Spleen (tissue), 7 donors: Measurements from ENCODE around the gene TMBIM1.

Experiments used
- CTCF ChIP-seq, 11 experiments: fragments of 200-600 bp in 7 of 11; fragments of 450-650 bp in 4 of 11; sonication (generic) in 4 of 11; IDR thresholded peaks in 8 of 11; conservative IDR thresholded peaks in 3 of 11; 1 replicate in 7 of 11; 2 replicates in 4 of 11; pipeline versions ENCODE4 v1.4.0 to v1.8.0; 2016 to 2021; ENCODE audit warnings: antibody characterized with exemption in 11 of 11, inconsistent platforms in 4 of 11, mild to moderate bottlenecking in 1 of 11
- POLR2A ChIP-seq, 3 donors: fragments of 450-650 bp; IDR thresholded peaks; one replicate each; pipeline ENCODE4 v1.5.1; 2017; ENCODE audit warnings: antibody characterized with exemption in 3 of 3, mild to moderate bottlenecking in 1 of 3
- POLR2AphosphoS5 ChIP-seq, 3 donors: sonication (generic); formaldehyde crosslinking; IDR thresholded peaks; one replicate each; pipeline ENCODE4 v1.5.1; 2017; ENCODE audit warnings: antibody characterized with exemption in 3 of 3
- donor health status: DM: no; HTN: no; CAD: no; lungs with moderate emphysema.
- donor health status: DM: no; HTN: no; CAD: no.
- donor health status: DM: no; HTN: no; CAD: no.

DNA sequence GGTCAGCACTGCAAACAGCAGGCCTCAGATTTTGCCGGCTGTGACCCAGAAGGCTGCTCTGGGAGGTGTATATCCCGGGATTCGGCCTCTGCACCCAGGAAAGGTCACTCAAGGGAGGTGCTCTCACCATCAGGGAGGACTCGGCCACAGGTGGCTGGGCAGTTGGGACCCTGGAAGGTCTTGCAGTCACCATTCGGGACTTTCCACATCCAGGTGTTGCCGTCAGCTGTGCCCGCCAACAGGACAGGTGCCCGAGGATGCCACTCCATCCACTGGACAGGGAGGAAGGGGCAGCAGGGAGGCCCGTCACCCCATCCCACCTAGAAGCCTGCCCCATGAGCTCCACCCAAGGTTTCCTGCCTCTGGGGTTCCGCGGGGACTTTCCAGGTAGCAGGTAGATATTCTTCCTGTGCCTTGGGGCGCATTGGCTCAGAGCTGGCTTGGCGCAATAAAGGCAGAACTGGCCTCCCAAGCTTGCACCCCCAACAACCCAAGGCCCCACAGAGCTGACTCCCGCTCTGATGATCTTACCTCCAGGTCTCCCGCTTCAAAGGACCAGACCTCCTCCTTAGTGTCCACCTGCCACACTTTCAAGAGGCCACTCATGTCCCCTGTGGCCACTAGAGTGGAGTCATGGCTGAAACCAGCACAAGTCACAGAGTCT, 25.9 kb downstream of the TMBIM1 start:
- TF ChIP-seq CTCF (IDR thresholded peaks at IDR 0.05 in 8 of 11, conservative IDR thresholded peaks at IDR 0.05 in 3 of 11) (no peak), POLR2A (IDR thresholded peaks at IDR 0.05) (no peak), POLR2AphosphoS5 (IDR thresholded peaks at IDR 0.05) (peak in 1 of 3 donors; percentile 10)
